ENCODE measurements around the gene PTPRF.

Gene PTPRF

GRCh38 chr1:43584204-43584603 is 53.5 kb downstream of the PTPRF start:
- DNase-seq, result no peak

DNA sequence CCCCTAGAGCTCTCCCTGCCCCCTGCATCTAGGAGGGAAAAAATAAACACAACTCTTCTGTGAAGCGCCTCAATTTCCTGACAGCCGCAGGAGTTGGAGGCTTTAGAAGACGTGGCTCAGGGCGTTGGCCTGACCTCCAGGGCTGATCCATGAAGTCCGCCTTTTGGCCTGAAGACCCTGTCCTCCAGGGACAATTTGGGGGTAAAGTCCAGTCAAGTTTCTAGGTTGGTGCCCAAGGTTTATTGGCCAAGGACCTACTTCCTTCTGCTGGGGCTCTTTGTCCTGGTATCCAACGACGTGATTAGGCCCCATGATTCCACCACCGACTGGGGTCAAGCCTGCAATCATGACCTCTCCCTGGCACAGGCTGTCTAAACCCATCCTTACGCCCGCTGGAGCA is 54.9 kb downstream of the PTPRF start:
- no peak for DNase-seq

- DNase-seq, result no peak
Measured at GRCh38 chr1:43586136-43586731, 55.6 kb downstream of the PTPRF start.

- DNase-seq, result no peak
Measured at GRCh38 chr1:43587001-43587400, 56.3 kb downstream of the PTPRF start.

- no peak for DNase-seq
Measured at GRCh38 chr1:43587594-43587993, 56.9 kb downstream of the PTPRF start.

DNA sequence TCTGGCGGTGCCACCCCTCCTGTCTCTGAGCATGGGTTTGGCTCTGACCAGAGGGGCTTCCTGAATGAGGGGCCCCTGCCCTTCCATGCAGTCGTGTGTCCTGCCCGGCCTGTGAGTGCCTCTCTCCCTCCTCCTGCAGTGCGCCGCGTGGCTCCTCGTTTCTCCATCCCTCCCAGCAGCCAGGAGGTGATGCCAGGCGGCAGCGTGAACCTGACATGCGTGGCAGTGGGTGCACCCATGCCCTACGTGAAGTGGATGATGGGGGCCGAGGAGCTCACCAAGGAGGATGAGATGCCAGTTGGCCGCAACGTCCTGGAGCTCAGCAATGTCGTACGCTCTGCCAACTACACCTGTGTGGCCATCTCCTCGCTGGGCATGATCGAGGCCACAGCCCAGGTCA is 57.9 kb downstream of the PTPRF start:
- DNase-seq, result no peak

DNA sequence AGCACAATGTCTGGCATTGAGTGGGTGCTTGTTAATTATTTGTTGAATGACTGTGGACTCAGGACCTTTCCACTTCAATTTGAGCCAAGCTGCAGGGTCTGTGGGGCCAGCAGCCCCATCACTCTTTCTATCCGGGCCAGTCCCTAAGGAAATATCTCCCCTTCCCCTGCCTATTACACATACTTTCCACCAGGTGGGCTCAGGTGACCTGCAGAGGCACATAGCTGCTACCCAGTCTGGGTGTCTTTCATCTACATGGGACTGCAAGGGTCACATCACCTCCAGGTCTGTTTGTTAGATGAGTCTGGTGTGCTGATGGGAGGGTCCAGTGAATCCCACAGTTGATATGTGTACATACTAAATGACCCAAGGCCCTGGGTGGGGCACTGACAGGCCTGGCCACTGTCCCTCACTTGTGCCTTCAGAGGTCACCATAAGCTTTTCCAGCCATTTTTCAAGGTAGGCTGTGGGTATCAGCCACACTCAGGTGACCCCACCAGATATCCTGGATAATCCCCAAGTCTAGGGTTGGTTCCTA is 59.8 kb downstream of the PTPRF start:
- no peak for DNase-seq

GRCh38 chr1:43591181-43591580 is 60.5 kb downstream of the PTPRF start:
- DNase-seq, result no peak

GRCh38 chr1:43592051-43592665 is 61.5 kb downstream of the PTPRF start:
- DNase-seq, result no peak

- no peak for DNase-seq
Measured at GRCh38 chr1:43592974-43593683, 62.4 kb downstream of the PTPRF start.

- DNase-seq, result no peak
Measured at GRCh38 chr1:43596579-43596978, 65.9 kb downstream of the PTPRF start.

DNA sequence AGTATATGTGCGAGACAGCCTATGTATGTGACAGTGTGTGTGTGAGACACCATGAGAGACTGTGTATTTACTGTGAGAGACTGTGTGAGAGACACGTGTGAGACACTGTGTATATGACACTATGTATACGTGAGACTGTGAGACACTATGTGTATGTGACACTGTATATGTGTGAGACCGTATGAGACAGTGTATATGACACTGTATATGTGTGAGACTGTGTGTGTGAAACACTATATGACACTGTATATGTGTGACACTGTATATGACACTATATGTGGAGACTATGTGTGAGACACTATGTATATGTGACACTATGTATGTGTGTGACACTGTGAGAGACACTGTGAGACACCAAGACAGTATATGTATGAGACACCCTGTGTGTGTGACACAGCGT is 66.3 kb downstream of the PTPRF start:
- no peak for DNase-seq

DNA sequence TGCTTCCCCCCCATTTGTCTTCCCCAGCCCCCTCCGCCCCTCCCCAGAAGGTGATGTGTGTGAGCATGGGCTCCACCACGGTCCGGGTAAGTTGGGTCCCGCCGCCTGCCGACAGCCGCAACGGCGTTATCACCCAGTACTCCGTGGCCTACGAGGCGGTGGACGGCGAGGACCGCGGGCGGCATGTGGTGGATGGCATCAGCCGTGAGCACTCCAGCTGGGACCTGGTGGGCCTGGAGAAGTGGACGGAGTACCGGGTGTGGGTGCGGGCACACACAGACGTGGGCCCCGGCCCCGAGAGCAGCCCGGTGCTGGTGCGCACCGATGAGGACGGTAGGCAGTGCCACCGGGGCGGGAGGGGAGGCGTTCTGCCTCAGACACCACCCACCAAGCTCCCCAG is 67.0 kb downstream of the PTPRF start:
- DNase-seq, result no peak

DNA sequence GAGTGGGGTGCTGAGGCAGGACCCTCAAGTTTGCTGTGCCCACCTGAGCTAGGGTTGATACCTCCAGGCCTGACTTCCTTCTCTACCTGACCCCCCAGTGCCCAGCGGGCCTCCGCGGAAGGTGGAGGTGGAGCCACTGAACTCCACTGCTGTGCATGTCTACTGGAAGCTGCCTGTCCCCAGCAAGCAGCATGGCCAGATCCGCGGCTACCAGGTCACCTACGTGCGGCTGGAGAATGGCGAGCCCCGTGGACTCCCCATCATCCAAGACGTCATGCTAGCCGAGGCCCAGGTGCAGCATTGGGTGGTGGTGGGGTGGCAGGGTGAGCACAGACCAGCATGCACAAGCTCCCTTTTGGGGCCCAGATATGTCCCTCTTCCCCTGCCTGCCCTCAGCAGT is 67.9 kb downstream of the PTPRF start:
- DNase-seq, result no peak

DNA sequence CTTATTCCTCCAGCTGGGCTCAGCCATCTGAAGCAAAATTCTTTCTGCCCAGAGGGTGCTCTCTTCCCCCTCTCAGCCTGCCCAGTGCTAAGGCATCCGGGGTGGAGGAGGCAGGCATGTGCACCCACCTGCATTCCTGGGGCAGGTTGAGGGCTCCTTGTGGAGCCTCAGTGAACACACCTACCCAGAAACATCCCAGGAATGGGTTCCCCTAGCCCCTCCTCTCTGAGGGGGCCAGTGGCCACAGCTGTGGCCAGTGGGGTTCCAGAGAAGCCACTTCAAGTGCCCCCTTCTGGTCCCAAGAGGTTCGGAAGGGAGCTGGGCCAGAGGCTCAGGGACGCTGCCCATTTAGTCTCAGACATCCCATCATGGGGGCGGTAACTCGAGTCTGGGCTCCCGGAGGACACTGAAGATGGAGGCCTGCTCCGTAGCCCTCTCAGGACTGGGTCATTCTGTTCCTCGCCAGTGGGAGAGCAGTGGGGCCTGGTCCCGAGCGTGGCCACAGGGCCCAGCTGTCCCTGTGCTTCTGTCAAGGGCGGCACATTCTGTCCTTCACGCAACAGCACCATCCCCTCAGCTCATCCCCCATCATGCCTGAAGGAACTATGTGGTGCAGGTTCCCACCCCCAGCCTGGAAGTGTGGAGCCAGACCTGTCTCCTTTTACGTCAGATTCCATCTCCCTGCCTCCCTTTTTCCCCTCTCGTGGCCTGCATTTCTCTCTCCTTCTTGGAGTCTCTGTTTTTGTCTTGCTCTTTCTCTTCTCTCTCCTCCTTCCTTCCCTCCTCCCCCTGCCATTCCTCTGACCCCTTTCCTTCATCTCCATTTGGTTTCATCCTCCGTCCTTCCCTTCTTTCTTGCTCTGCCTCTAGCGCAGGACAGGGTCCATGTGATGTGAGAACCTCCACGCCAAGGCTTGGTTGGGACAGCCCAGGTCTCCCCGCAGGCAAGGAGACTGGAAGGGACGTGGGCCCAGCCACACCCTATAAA is 69.6 kb downstream of the PTPRF start:
- DNase-seq, result no peak

GRCh38 chr1:43602990-43603389 is 72.3 kb downstream of the PTPRF start:
- no peak for DNase-seq

DNA sequence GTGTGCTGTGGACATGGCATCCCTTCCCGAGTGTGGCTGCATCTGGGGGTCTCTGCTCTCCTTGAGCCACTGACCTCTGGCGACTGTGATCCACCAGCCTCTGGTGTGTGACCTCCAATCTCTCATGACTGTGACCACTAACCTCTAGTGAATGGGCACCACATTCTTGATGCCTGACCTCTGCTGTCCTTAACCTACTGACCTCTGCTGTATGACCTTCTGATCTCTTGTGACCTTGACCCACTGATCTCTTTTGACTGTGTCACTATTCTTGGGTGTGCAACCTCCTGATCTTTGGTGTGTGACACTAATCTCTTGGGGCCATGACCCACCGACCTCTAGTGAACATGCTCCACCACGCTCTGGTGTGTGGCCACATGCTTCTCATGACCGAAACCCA is 73.5 kb downstream of the PTPRF start:
- DNase-seq, result no peak

DNA sequence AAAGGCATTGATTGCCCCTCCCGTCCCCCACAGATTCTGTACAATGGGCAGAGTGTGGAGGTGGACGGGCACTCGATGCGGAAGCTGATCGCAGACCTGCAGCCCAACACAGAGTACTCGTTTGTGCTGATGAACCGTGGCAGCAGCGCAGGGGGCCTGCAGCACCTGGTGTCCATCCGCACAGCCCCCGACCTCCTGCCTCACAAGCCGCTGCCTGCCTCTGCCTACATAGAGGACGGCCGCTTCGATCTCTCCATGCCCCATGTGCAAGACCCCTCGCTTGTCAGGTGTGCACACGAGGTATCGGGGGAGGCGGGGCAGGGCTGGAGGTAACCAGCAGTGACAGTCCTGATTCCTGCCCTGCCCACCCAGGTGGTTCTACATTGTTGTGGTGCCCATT is 74.5 kb downstream of the PTPRF start:
- DNase-seq, result no peak

- DNase-seq, result no peak
Measured at GRCh38 chr1:43605766-43606165, 75.1 kb downstream of the PTPRF start.

DNA sequence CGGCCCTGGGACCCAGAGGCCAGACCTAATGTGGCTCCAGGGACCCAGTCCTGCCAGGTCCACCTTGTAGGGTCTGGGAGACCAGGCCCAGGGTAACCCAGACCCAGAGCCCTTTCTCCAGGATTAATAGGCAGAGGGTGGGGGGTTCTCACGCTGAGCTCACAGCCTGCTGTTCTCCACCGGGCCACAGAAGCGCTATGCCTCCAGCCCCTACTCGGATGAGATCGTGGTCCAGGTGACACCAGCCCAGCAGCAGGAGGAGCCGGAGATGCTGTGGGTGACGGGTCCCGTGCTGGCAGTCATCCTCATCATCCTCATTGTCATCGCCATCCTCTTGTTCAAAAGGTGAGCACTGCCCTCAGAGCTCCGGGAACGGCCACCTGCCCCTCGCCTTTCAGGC is 75.9 kb downstream of the PTPRF start:
- no peak for DNase-seq

DNA sequence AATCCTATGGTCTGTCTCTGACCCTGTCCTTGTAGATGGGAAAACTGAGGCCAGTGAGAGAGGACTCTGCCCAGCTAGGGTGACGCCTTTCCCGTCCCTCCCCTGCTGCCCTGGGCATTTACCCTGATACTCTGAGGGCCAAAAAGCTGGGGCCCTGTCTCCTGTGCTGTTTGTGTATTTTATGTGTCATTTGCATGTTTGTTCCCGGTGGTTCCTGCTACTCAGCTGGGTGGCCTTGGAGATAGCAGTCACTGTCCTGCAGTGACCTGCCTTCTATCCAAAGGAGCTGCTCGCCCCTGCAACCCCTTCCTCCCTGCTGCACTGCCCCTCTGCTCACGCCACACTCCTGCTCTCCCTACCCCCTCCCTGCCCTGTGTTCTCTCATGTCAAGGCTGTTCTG is 78.1 kb downstream of the PTPRF start:
- DNase-seq, result no peak

DNA sequence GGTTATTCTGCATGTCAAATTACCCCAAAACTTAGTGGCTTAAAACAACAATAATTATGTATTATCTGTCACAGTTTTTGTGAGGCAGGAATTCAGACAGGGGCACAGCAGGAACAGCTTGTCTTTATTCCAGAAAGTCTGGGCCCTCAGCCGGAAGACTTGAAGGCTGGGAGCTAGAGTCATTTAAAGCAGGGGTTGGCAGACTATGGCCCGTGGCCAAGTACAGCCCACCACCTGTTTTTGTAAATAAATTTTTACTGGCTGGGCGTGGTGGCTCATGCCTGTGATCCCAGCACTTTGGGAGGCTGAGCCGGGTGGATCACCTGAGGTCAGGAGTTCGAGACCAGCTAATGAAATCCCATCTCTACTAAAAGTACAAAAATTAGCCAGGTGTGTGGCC is 79.7 kb downstream of the PTPRF start:
- DNase-seq, result no peak

DNA sequence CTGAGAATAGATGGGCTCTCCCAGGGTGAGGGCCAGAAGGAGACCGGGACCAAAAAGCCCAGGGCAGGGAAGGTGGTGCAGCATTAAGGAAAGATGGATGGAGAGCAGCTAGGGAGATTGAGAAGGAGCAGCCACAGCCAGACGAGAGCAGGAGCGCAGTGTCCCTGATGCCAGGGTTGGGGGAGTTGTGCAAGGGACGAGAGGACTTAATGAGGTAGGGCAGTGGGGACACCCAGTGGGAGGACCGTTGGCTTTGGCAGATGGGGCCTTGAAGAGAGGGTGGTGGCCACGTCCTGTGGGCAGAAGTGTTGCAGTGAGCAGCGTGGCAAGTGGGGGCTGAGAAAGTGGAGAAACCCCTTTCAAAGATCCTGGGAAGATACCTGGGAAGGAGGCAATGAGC is 81.3 kb downstream of the PTPRF start:
- no peak for DNase-seq

Data from activated naive CD4-positive, alpha-beta T cell treated with anti-CD3 and anti-CD28 coated beads, Interleukin-2, amount 50 U/mL, for 16 hours (primary cell).